NCI-H345 (cell line): ENCODE measurements around the gene MAP3K8.
"Not testable (repeated sequence)": the region's sequence is repeated elsewhere in the genome, so short reads cannot be mapped to it uniquely, and the experiment has no call there.

Source experiments
- DNase-seq: peaks from one replicate; lab custom pipeline; 2025; lab: John Stamatoyannopoulos, UW

MAP3K8 gene

GRCh38 chr10:30422981-30423654 lies 10.9 kb upstream of the MAP3K8 start:
- DNase-seq = no peak

- DNase-seq = not testable (repeated sequence)
Measured at GRCh38 chr10:30423655-30424275, 10.2 kb upstream of the MAP3K8 start.

GRCh38 chr10:30425336-30426075 lies 8.5 kb upstream of the MAP3K8 start:
- DNase-seq = no peak

- no peak for DNase-seq
Measured at GRCh38 chr10:30430544-30431298, 3.3 kb upstream of the MAP3K8 start.

GRCh38 chr10:30431435-30431911 lies 2.5 kb upstream of the MAP3K8 start:
- DNase-seq = no peak

GRCh38 chr10:30432622-30433305 lies 1.2 kb upstream of the MAP3K8 start:
- no peak for DNase-seq

- DNase-seq = peak; percentile 39
Measured at GRCh38 chr10:30433306-30433729, 666 bp upstream of the MAP3K8 start.

GRCh38 chr10:30434273-30435072 lies 489 bp downstream of the MAP3K8 start:
- DNase-seq = peak; percentile 20

GRCh38 chr10:30435073-30435422 lies 1.1 kb downstream of the MAP3K8 start:
- DNase-seq = no peak

- DNase-seq = not testable (repeated sequence)
Measured at GRCh38 chr10:30435499-30436167, 1.6 kb downstream of the MAP3K8 start.

- DNase-seq = no peak
Measured at GRCh38 chr10:30436191-30436611, 2.2 kb downstream of the MAP3K8 start.

GRCh38 chr10:30436671-30437030 lies 2.7 kb downstream of the MAP3K8 start:
- DNase-seq = no peak

GRCh38 chr10:30437031-30437841 lies 3.3 kb downstream of the MAP3K8 start:
- DNase-seq = no peak

- DNase-seq = no peak
Measured at GRCh38 chr10:30438021-30438850, 4.3 kb downstream of the MAP3K8 start.

- DNase-seq = no peak
Measured at GRCh38 chr10:30439931-30440330, 5.9 kb downstream of the MAP3K8 start.

GRCh38 chr10:30442019-30442606 lies 8.1 kb downstream of the MAP3K8 start:
- DNase-seq = no peak

- DNase-seq = no peak
Measured at GRCh38 chr10:30443049-30443448, 9.1 kb downstream of the MAP3K8 start.

- DNase-seq = no peak
Measured at GRCh38 chr10:30445711-30446110, 11.7 kb downstream of the MAP3K8 start.
